H9 (cell line): ENCODE data around the gene PRSS23. TPM values are rescaled to one million over a fixed set of nuclear protein-coding genes. Genes with fewer than 3 reads are reported as not detected.

ENCODE experiments used
- DNase-seq: peaks from one replicate; pipeline ENCODE4 v3.0.0-alpha.2; 2017
- H2AFZ ChIP-seq: one replicate; pipeline ENCODE4 v1.6.1; 2013; ENCODE audit warnings: mild to moderate bottlenecking, low read length, control low read depth, moderate library complexity
- H2AK5ac ChIP-seq: 2 replicates; pipeline ENCODE4 v1.6.1; 2013; ENCODE audit warnings: low read length, control low read depth, mixed read lengths; ENCODE audit not compliant: insufficient read length
- H2BK120ac ChIP-seq: one replicate; pipeline ENCODE4 v1.6.1; 2013; ENCODE audit warnings: low read depth, mild to moderate bottlenecking, low read length, control low read depth, inconsistent platforms; ENCODE audit not compliant: poor library complexity, severe bottlenecking
- H2BK12ac ChIP-seq: 2 replicates; pipeline ENCODE4 v1.6.1; 2013; ENCODE audit warnings: low read length, control low read depth, mixed read lengths, low read depth; ENCODE audit not compliant: insufficient read length
- H2BK15ac ChIP-seq: 2 replicates; pipeline ENCODE4 v1.6.1; 2013; ENCODE audit warnings: low read depth, low read length, control low read depth
- H2BK20ac ChIP-seq: one replicate; pipeline ENCODE4 v1.6.1; 2013; ENCODE audit warnings: low read depth, mild to moderate bottlenecking, low read length, control low read depth, inconsistent platforms; ENCODE audit not compliant: poor library complexity, severe bottlenecking
- H2BK5ac ChIP-seq: 2 replicates; pipeline ENCODE4 v1.6.1; 2013; ENCODE audit warnings: low read length, control low read depth, mixed read lengths; ENCODE audit not compliant: insufficient read length
- H3K14ac ChIP-seq: 2 replicates; pipeline ENCODE4 v1.6.1; 2013; ENCODE audit warnings: low read length, control low read depth; ENCODE audit not compliant: insufficient read depth
- H3K18ac ChIP-seq: 2 replicates; pipeline ENCODE4 v1.6.1; 2013; ENCODE audit warnings: low read depth, mild to moderate bottlenecking, mixed read lengths, low read length, control low read depth; ENCODE audit not compliant: insufficient read length
- H3K23ac ChIP-seq: 2 replicates; pipeline ENCODE4 v1.6.1; 2013; ENCODE audit warnings: low read length, control low read depth, mixed read lengths, low read depth; ENCODE audit not compliant: insufficient read length
- H3K23me2 ChIP-seq: 2 replicates; pipeline ENCODE4 v1.6.1; 2013; ENCODE audit warnings: low read depth, mild to moderate bottlenecking, mixed read lengths, low read length, control low read depth; ENCODE audit not compliant: insufficient read length, poor library complexity, severe bottlenecking
- H3K27ac ChIP-seq: 2 replicates; pipeline ENCODE4 v1.5.1; 2013; ENCODE audit warnings: low read length, control low read depth, mixed read lengths, low read depth; ENCODE audit not compliant: insufficient read length
- H3K27me3 ChIP-seq: 2 replicates; pipeline ENCODE4 v1.6.1; 2013; ENCODE audit warnings: low read length, control low read depth, inconsistent platforms; ENCODE audit not compliant: insufficient read depth
- H3K4ac ChIP-seq: 2 replicates; pipeline ENCODE4 v1.6.1; 2013; ENCODE audit warnings: low read depth, mild to moderate bottlenecking, control low read depth, inconsistent platforms, low read length, moderate library complexity
- H3K4me1 ChIP-seq: 2 replicates; pipeline ENCODE4 v1.6.1; 2013; ENCODE audit warnings: low read length, control low read depth, inconsistent platforms; ENCODE audit not compliant: insufficient read depth
- H3K4me2 ChIP-seq: 2 replicates; pipeline ENCODE4 v1.6.1; 2013; ENCODE audit warnings: low read length, control low read depth, mixed read lengths; ENCODE audit not compliant: insufficient read length, insufficient read depth
- H3K56ac ChIP-seq: 2 replicates; pipeline ENCODE4 v1.6.1; 2013; ENCODE audit warnings: low read depth, mild to moderate bottlenecking, mixed read lengths, low read length, control low read depth; ENCODE audit not compliant: insufficient read length
- H3K79me1 ChIP-seq: 2 replicates; pipeline ENCODE4 v1.6.1; 2013; ENCODE audit warnings: low read depth, mild to moderate bottlenecking, moderate library complexity, low read length, control low read depth, inconsistent platforms; ENCODE audit not compliant: insufficient read depth, poor library complexity, severe bottlenecking
- H3K79me2 ChIP-seq: 2 replicates; pipeline ENCODE4 v1.6.1; 2013; ENCODE audit warnings: low read length, control low read depth, inconsistent platforms; ENCODE audit not compliant: insufficient read depth
- H3K9ac ChIP-seq: 2 replicates; pipeline ENCODE4 v1.6.1; 2013; ENCODE audit warnings: low read length, control low read depth, mixed read lengths; ENCODE audit not compliant: insufficient read length; ENCODE audit errors: extremely low read depth
- H3K9me3 ChIP-seq: one replicate; pipeline ENCODE4 v1.6.1; 2013; ENCODE audit warnings: low read depth, low read length, inconsistent platforms; ENCODE audit not compliant: control insufficient read depth
- H3T11ph ChIP-seq: one replicate; pipeline ENCODE4 v1.6.1; 2013; ENCODE audit warnings: mild to moderate bottlenecking, low read length, control low read depth, inconsistent platforms
- H4K20me1 ChIP-seq: one replicate; pipeline ENCODE4 v1.6.1; 2013; ENCODE audit not compliant: control insufficient read depth, insufficient read length, insufficient read depth
- H4K5ac ChIP-seq: 2 replicates; pipeline ENCODE4 v1.6.1; 2013; ENCODE audit warnings: low read depth, mild to moderate bottlenecking, mixed read lengths, low read length, control low read depth; ENCODE audit not compliant: insufficient read length
- H4K8ac ChIP-seq: replicated peaks from 2 replicates; pipeline ENCODE4 v1.6.1; 2013; ENCODE audit warnings: low read length, control low read depth, mixed read lengths, low read depth; ENCODE audit not compliant: insufficient read length
- H4K91ac ChIP-seq: 2 replicates; pipeline ENCODE4 v1.6.1; 2013; ENCODE audit warnings: low read depth, mild to moderate bottlenecking, moderate library complexity, mixed read lengths, low read length, control low read depth; ENCODE audit not compliant: insufficient read length
- H3K27ac Mint-ChIP-seq, 3 experiments: 2 replicates in 2 of 3; 3 replicates in 1 of 3; pipeline ENCODE4 v1.8.0; 2020 to 2021; ENCODE audit warnings: mixed read lengths in 3 of 3, mild to moderate bottlenecking in 1 of 3, moderate library complexity in 1 of 3
- H3K27me3 Mint-ChIP-seq: 2 replicates; pipeline ENCODE4 v1.8.0; 2021; ENCODE audit warnings: low read depth, mild to moderate bottlenecking, moderate library complexity, mixed read lengths
- H3K36me3 Mint-ChIP-seq, 3 experiments: 2 replicates in 2 of 3; 3 replicates in 1 of 3; pipeline ENCODE4 v1.8.0; 2020 to 2021; ENCODE audit warnings: low read depth in 3 of 3, mixed read lengths in 3 of 3; ENCODE audit not compliant: insufficient read depth in 1 of 3
- H3K4me1 Mint-ChIP-seq, 2 experiments: 2 replicates each; pipeline ENCODE4 v1.8.0; 2020; ENCODE audit warnings: mixed read lengths in 2 of 2
- H3K4me3 Mint-ChIP-seq, 2 experiments: 2 replicates in 1 of 2; 3 replicates in 1 of 2; pipeline ENCODE4 v1.8.0; 2020 to 2021; ENCODE audit warnings: mild to moderate bottlenecking in 2 of 2, mixed read lengths in 2 of 2, moderate library complexity in 1 of 2
- H3K9me3 Mint-ChIP-seq, 2 experiments: 2 replicates in 1 of 2; 3 replicates in 1 of 2; pipeline ENCODE4 v1.8.0; 2020; ENCODE audit warnings: mild to moderate bottlenecking in 2 of 2, mixed read lengths in 2 of 2, moderate library complexity in 1 of 2
- WGBS: extraction: QIAGEN DNeasy Blood & Tissue Kit; methylation state at CpG from one replicate; pipeline ENCODE4 v1.1.7; 2013; ENCODE audit warnings: missing lambda C conversion rate, low lambda C conversion rate, mixed read lengths; ENCODE audit not compliant: insufficient read length; ENCODE audit errors: extremely low coverage; 5-methylcytosine and 5-hydroxymethylcytosine counted together
- total RNA-seq: library from RNA; stranded (reverse); gene quantifications from 2 replicates; pipeline ENCODE4 v1.2.1, GENCODE V29; 2021
- TF ChIP-seq, protein P1 (sequence below): fragments of 200-600 bp; sonication (generic); conservative IDR thresholded peaks from 3 replicates; pipeline ENCODE4 v1.8.0; 2021; ENCODE audit warnings: antibody characterized with exemption, mild to moderate bottlenecking

The PRSS23 gene
- total RNA-seq, 1 experiment from 2014 or later: 6.9 TPM

DNA sequence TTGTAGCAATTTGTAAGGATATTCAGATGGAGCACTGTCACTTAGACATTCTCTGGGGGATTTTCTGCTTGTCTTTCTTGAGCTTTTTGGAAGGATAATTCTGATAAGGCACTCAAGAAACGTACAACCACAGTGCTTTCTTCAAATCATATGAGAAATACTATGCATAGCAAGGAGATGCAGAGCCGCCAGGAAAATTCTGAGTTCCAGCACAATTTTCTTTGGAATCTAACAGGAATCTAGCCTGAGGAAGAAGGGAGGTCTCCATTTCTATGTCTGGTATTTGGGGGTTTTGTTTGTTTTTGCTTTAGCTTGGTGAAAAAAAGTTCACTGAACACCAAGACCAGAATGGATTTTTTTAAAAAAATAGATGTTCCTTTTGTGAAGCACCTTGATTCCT is 9.9 kb downstream of the PRSS23 start:
- DNase-seq: no peak
- Histone ChIP-seq H4K5ac (no peak overlapping the region), H3K9me3 (no peaks in the 10 kb centered on the region), H3K4me2 (no peak overlapping the region), H3K27ac (no peak overlapping the region), H2AFZ (no peak overlapping the region), H4K91ac (no peak overlapping the region), H2BK15ac (no peak overlapping the region), H3K56ac (no peak overlapping the region), H2BK5ac (no peak overlapping the region), H3K4ac (no peak overlapping the region), H3K23ac (no peak overlapping the region), H3T11ph (no peak overlapping the region), H4K20me1 (no peaks in the 10 kb centered on the region), H3K79me1 (no peaks in the 10 kb centered on the region), H3K27me3 (no peaks in the 10 kb centered on the region), H3K18ac (no peak overlapping the region), H2AK5ac (no peak overlapping the region), H2BK12ac (no peak overlapping the region), H3K4me1 (peaks cover 1% of the 10 kb centered on the region; the same call in 1 of the 2 replicates), H3K14ac (no peak overlapping the region), H2BK120ac (no peak overlapping the region), H3K9ac (no peak overlapping the region), H3K23me2 (no peaks in the 10 kb centered on the region), H4K8ac (no peak overlapping the region), H3K79me2 (no peaks in the 10 kb centered on the region), H2BK20ac (no peak overlapping the region)
- peaks cover 1 to 14% (median 8%) of the 10 kb centered on the region in 3 experiments; a peak in 4 of 7 replicates for H3K36me3 Mint-ChIP-seq
- TF ChIP-seq, protein P1, sequence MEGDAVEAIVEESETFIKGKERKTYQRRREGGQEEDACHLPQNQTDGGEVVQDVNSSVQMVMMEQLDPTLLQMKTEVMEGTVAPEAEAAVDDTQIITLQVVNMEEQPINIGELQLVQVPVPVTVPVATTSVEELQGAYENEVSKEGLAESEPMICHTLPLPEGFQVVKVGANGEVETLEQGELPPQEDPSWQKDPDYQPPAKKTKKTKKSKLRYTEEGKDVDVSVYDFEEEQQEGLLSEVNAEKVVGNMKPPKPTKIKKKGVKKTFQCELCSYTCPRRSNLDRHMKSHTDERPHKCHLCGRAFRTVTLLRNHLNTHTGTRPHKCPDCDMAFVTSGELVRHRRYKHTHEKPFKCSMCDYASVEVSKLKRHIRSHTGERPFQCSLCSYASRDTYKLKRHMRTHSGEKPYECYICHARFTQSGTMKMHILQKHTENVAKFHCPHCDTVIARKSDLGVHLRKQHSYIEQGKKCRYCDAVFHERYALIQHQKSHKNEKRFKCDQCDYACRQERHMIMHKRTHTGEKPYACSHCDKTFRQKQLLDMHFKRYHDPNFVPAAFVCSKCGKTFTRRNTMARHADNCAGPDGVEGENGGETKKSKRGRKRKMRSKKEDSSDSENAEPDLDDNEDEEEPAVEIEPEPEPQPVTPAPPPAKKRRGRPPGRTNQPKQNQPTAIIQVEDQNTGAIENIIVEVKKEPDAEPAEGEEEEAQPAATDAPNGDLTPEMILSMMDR: no peak
- no peak overlapping the region for H3K4me3 Mint-ChIP-seq
- H3K27me3 Mint-ChIP-seq: no peaks in the 10 kb centered on the region
- no peaks in the 10 kb centered on the region for H3K9me3 Mint-ChIP-seq
- no peak overlapping the region for H3K27ac Mint-ChIP-seq
- WGBS: no CpG with 5 or more reads among the region's 2 CpGs
- H3K4me1 Mint-ChIP-seq: peaks cover 34% of the 10 kb centered on the region in 2 experiments
